ENCODE data around the gene TERT. TPM values are rescaled to one million over a fixed set of nuclear protein-coding genes. Genes with fewer than 3 reads are reported as not detected.
"Not testable (repeated sequence)": the region's sequence is repeated elsewhere in the genome, so short reads cannot be mapped to it uniquely, and the experiment has no call there.

The TERT gene
- total and polyA plus RNA-seq, 8 donors: 0.09 to 0.35 (median 0.14) TPM

DNA sequence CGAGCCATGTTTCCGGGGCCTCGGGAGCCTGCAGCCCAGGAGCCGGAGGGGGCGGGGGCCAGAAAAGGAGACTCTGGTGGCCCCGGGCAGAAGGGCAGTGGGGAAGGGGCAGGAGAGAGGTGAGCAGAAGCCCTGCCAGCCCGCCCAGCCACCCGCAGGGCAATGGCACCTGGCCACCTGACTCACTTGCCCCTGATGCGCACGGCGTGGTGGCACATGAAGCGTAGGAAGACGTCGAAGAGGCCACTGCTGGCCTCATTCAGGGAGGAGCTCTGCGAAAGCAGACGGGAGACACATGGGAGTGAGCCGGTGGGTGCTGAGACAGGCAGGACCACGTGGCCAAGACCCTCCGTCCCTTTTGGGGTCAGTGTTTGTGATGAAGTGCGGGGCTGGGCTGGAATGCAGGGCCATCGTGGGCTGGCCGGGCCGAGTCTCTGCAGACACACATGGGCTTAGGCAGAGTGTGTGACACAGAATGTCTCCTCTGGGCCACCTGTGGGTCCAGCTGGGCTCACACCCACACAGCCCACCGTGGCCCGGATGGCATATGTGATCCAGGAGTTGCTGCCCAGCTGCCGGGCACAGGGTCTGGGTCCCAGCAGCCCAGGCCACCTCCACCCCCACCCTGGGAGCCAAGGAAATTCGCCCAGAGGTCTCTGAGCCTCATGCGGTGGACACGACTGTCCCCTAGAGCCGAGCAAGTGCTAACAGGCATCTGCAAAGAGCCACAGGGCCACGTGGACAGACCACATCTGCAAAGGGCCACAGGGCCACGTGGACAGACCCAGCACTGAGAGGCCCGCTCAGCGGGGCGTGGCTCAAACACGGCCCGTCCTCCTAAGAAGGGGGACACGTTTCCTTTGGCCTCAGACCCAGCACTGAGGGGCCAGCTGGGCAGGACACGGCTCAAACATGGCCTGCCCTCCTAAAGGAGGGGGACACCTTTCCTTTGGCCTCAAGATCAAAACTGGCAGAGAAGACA, 23.6 kb downstream of the TERT start:
- Histone ChIP-seq H3K27me3 (no peaks in the 10 kb centered on the region), H3K36me3 (no peaks in the 10 kb centered on the region), H3K4me1 (no peaks in the 10 kb centered on the region), H3K9me3 (peaks cover 0 to 2% of the 10 kb centered on the region in 2 donors), H3K27ac (no peak overlapping the region), H3K4me3 (no peak overlapping the region)
- no peak for ATAC-seq
- TF ChIP-seq CTCF (IDR thresholded peaks at IDR 0.05): no peak
- peak in 1 of 4 donors; percentile 72 for DNase-seq
- intact Hi-C loops (cut with DNase I): no loop called here

- intact Hi-C loops (cut with DNase I): no loop called here
- Histone ChIP-seq H3K36me3 (no peaks in the 10 kb centered on the region), H3K27ac (no peak overlapping the region), H3K27me3 (no peaks in the 10 kb centered on the region), H3K9me3 (peaks cover 0 to 2% of the 10 kb centered on the region in 2 donors), H3K4me1 (no peaks in the 10 kb centered on the region), H3K4me3 (no peak overlapping the region)
- TF ChIP-seq CTCF (IDR thresholded peaks at IDR 0.05): no peak
- ATAC-seq (no peak), DNase-seq (peak in 1 of 4 donors; percentile 65)
Measured at GRCh38 chr5:1270426-1270825, 24.4 kb downstream of the TERT start.

GRCh38 chr5:1268666-1269065, 26.2 kb downstream of the TERT start:
- no peak for DNase-seq
- Histone ChIP-seq H3K4me3 (no peak overlapping the region), H3K36me3 (no peaks in the 10 kb centered on the region), H3K4me1 (no peaks in the 10 kb centered on the region), H3K27ac (no peak overlapping the region), H3K27me3 (no peaks in the 10 kb centered on the region), H3K9me3 (peaks cover 0 to 9% of the 10 kb centered on the region in 2 donors)
- no peak for ATAC-seq
- TF ChIP-seq CTCF (IDR thresholded peaks at IDR 0.05): no peak
- intact Hi-C loops (cut with DNase I): no loop called here

- no peaks in the 10 kb centered on the region for H3K36me3 ChIP-seq
- H3K27me3 ChIP-seq: no peaks in the 10 kb centered on the region
- DNase-seq (peak in 1 of 4 donors; percentile 64), ATAC-seq (no peak)
- intact Hi-C loops (cut with DNase I): no loop called here
- H3K27ac ChIP-seq: no peak overlapping the region
- TF ChIP-seq CTCF (IDR thresholded peaks at IDR 0.05): no peak
- H3K9me3 ChIP-seq: peaks cover 0 to 15% of the 10 kb centered on the region in 2 donors
- H3K4me3 ChIP-seq: no peak overlapping the region
- no peaks in the 10 kb centered on the region for H3K4me1 ChIP-seq
Measured at GRCh38 chr5:1268056-1268455, 26.8 kb downstream of the TERT start.

DNA sequence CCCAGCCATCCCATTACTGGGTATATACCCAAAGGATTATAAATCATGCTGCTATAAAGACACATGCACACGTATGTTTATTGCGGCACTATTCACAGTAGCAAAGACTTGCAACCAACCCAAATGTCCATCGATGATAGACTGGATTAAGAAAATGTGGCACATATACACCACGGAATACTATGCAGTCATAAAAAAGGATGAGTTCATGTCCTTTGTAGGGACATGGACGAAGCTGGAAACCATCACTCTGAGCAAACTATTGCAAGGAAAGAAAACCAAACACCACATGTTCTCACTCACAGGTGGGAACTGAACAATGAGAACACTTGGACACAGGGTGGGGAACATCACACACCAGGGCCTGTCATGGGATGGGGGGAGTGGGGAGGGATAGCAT, 27.4 kb downstream of the TERT start:
- H3K4me1 ChIP-seq; H3K27me3 ChIP-seq; H3K4me3 ChIP-seq; DNase-seq; ATAC-seq; intact Hi-C loops (cut with DNase I); H3K27ac ChIP-seq; H3K36me3 ChIP-seq: not testable (repeated sequence)
- H3K9me3 ChIP-seq: peaks cover 0 to 21% of the 10 kb centered on the region in 2 donors

Data from left lung (tissue), 10 donors.